ENCODE measurements around the gene SEMA3B. TPM values are rescaled to one million over a fixed set of nuclear protein-coding genes. Genes with fewer than 3 reads are reported as not detected.
A peak's percentile ranks its signal among the peaks of the same experiment; 100 is the strongest.

Gene SEMA3B
- total RNA-seq, 1 donor from 2014 or later = 0.60 TPM

DNA sequence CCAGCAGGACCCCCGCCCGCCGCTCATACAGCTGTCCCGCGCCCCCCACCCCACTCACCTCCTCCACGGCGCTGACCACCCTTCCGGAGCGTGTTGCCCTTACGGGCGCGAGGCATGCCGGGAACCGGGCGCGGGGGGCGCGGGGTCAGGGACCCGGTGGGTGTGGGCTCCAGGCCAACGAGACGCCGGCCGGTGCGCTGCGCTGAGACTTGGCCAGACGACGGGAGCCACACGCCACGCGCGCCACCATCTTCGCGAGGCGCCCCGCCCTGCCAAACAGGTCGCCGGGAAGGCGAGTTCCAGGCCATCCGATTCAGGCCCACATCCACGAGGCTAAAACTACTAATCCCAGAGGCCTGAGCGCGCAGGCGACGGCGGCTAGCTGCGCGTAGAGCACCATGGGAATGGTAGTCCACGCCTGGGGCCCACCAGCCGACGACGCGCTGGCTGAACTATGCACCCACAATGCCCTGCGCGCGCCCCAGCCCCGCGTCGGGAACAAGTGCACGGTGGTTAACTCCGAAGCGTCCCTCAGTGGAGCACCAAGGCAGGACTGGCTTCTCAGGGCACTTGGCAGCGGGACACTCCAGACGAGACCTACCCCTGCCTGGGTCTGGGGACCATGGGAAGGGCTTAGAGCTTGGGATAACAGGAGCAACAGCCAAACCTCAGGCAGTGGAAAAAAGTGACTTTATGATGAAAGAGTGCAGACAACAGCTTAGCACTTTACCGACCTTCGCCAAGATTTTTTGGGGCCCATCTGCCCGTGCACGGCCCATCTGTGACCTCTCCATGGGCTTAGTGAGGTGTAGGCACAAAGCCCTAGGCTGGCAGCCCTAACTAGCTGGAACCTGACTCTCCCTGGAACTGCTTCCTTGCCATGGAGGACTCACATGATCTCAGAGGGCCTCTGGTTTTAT, 23.5 kb downstream of the SEMA3B start, which contains the start of gene IFRD2:
Gene IFRD2 (minus strand): TSS at position 271 of the 920 bp plus-strand sequence. CDS start 155 bp downstream, at position 116.
- DNase-seq (ENCODE audit: low read depth in 2 of 2) = peak; percentile 98

DNA sequence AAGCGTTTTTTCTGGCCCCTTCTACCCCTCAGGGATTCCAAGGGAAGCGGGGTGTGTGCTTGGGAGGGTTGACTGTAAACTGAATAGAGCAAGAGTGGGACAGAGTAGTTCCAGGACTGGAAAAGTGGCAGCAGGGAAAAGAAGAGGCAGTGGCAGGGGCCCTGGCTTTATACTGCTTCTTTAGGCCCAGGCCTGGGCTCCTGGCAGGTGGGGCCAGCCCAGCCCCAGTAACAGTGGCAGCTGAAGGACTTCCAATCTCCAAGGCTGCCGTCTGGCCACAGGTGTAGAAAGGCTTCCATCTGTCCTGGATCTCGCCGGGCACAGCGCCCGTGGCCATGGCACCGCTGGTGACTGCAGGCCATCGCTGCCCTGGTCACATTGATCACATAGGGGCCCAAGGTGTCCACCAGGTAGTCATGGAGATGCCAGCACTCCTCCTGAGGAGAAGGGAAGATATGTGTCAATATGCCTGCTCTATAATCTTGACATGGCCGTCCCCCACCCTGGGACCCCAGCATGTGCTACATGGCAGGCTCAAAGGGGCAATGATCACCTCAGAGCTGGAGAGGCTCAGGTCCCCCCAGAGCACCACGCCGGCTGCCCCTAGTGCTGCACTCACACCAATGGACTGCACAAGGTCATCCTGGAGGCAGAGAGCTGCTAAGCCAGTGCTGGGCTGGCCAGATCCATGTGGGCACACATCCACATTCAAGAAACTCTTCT, 24.3 kb downstream of the SEMA3B start:
- no peak for DNase-seq (ENCODE audit: low read depth in 2 of 2)

- DNase-seq (ENCODE audit: low read depth in 2 of 2) = no peak
Measured at GRCh38 chr3:50294089-50294488, 25.1 kb downstream of the SEMA3B start.

- no peak for DNase-seq (ENCODE audit: low read depth in 2 of 2)
Measured at GRCh38 chr3:50294492-50295403, 25.8 kb downstream of the SEMA3B start.

DNA sequence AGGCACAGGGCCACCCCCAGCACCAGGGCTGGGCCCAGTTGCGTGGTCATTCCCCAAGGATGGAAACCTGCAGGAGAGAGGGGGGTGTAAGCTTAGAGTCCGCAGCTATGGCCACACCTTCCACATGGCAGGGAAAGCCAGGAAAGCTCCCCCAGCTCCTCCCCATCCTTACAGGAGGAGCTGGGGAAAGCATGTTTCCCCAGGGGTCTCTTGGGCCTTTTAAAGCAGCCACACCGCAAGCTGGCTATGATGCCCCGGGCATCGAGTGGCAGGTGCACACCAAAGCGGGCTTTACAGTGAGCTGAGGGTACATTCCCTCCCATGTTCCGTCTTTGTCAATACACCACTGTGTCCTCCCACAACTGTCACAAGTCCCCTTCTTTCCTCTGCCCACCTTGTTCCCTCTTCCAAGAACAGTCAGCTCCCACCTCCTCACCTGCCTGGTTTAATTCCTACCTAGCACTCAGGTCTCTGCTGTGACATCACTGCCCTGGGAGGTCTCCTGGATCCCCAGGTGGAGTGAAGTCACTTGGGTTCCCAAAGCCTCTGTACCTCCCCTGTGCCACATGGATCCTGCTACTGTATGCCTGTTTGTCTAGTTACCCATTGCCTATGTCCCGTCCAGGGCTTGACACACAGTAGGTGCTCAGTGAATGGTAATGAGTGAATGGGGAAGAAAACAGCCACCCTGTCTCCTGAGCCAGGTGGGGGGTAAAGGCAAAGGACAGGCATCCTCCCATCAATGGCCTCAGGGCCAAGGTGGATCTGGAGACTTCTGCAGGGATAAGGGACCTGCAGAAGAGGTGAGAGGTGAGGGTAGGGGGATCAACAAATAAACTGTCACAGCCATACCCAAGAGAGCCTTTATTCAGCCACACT, 26.8 kb downstream of the SEMA3B start:
- DNase-seq (ENCODE audit: low read depth in 2 of 2) = no peak

DNA sequence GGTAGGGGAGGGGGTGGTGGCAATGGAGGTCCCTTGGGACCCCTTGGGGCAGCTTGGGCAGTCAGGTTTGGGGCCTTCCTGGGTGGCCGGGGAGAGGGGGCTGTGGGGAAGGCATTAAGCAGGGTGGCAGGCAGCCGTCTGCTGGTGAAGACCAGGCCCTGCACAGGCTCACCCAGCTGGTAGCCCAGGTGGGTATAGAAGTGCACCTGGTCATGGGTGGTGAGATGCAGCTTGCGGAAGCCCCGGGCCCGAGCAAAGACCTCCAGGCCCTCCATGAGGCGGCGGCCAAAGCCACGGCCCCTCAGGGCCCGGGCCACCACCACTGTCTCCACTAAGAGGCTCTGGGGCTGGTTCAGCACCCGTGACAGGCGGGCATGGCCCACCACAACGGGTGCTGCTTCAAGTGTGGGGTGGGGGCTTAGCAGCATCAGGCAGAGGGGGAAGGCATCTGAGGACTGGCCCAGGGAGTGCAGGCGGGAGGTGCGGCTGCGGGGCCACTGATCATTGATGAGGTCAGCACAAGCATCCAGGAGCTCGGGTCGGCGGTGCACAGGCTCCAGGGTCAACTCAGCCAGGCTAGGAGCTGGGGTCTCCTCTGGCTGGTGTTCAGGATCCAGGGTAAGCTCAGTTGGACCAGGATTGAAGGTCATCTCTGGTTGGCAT, 27.9 kb downstream of the SEMA3B start:
- DNase-seq (ENCODE audit: low read depth in 2 of 2) = no peak

DNA sequence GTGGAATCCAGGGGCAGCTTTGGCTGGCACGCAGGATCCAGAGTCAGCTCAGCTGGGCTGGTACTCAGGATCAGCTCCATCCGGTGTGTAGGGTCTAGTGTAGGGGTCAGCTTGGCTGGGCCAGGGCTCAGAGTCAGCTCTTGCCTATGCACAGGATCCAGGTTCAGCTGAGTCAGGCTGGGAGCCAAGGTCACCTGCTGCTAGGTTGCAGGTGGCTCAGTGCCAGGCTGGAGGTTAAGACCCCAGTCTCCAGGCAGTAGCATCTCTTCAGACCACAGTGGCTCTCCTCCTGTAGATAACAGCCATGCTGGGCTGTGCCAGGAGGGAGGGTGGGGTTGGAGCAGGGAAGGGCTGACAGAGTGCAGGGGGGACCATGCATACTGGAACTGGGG, 28.4 kb downstream of the SEMA3B start:
- DNase-seq (ENCODE audit: low read depth in 2 of 2) = no peak

DNA sequence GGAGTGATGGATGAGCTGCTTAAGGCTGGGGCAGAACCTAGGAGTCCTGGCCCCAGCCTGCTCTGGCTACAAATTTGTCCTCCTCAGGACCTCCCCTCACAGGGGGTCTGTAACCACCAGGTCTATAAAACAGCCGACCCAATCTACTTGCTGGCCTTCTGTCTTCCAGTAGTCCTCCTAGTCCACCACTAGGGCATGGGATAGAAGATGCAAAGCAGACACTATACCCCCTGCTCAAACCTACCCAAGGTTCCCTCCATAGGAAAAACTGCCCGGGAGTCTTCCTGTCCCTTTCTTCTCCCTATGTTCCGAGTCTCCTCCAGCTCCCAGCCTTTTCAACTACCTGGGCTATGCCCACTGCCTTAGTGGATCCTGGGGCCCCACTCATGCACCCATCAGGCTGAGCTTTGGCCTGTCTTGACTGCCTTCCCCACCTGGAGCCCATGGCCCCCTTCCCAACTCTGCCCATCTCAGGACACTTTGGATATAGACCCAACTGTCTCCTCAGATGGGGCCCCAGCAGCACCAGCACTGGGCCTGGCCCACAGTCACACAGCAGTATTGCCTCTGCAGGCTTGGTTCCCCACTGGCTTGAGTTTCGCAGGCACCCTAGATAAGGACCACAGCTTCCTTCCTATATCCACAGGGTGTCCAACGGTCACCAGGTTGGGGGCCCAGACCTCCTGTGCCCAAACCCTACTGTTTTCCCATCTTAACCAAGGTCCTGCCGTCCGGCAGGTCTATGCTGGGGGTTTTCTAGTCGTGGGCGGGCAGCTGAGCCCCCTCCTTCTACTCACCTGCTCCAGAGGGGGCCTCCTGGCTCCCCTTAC, 29.2 kb downstream of the SEMA3B start:
- no peak for DNase-seq (ENCODE audit: low read depth in 2 of 2)

GRCh38 chr3:50298836-50299637, 30.1 kb downstream of the SEMA3B start, which contains the start of the genes HYAL3 and NAA80:
TSS of gene HYAL3 (minus strand) at chr3:50299405. CDS start at chr3:50295602, 3,803 bp downstream.
TSS of gene NAA80 (minus strand) at chr3:50299405. CDS start at chr3:50297463, 1,942 bp downstream.
- peak; percentile 100 for DNase-seq (ENCODE audit: low read depth in 2 of 2)

DNA sequence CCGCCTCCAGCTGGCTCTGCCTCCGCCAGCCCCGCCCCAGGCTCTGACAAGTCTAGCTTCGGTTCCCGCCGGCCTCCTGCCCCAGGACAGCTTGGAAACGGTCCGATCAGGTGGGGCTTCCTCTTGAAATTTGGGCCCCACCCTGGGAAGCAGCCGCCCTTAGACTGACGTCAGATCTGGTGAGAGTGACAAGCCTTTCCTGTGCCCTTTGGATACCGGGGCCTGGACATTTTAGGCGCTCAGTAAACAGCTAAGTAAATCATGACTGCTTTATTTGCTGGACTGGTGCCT, 30.6 kb downstream of the SEMA3B start:
- no peak for DNase-seq (ENCODE audit: low read depth in 2 of 2)

- peak; percentile 48 to 73 for DNase-seq (ENCODE audit: low read depth in 2 of 2)
Measured at GRCh38 chr3:50299929-50300680, 31.2 kb downstream of the SEMA3B start.

GRCh38 chr3:50300681-50301254, 31.8 kb downstream of the SEMA3B start:
- DNase-seq (ENCODE audit: low read depth in 2 of 2) = no peak

- no peak for DNase-seq (ENCODE audit: low read depth in 2 of 2)
Measured at GRCh38 chr3:50302095-50303012, 33.4 kb downstream of the SEMA3B start.

GRCh38 chr3:50303013-50303815, 34.3 kb downstream of the SEMA3B start, which contains the start of gene HYAL1:
TSS of gene HYAL1 (minus strand) at chr3:50303574. CDS start at chr3:50302956, 618 bp downstream.
- DNase-seq (ENCODE audit: low read depth in 2 of 2) = peak; percentile 41 to 71

- no peak for DNase-seq (ENCODE audit: low read depth in 2 of 2)
Measured at GRCh38 chr3:50304601-50305000, 35.7 kb downstream of the SEMA3B start.

Measured in lung microvascular endothelial cell (primary cell).